ENCODE measurements around the gene AVP.
"Not testable (repeated sequence)": the region's sequence is repeated elsewhere in the genome, so short reads cannot be mapped to it uniquely, and the experiment has no call there.

The AVP gene, protein sequence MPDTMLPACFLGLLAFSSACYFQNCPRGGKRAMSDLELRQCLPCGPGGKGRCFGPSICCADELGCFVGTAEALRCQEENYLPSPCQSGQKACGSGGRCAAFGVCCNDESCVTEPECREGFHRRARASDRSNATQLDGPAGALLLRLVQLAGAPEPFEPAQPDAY

GRCh38 chr20:3084283-3084985, at the start of gene AVP:
Gene AVP (minus strand): TSS chr20:3084724. CDS start chr20:3084674, 50 bp downstream.
- no peak for DNase-seq (ENCODE audit: low spot score)

GRCh38 chr20:3134151-3134550, 49.6 kb upstream of the AVP start:
- DNase-seq (ENCODE audit: low spot score), result no peak

DNA sequence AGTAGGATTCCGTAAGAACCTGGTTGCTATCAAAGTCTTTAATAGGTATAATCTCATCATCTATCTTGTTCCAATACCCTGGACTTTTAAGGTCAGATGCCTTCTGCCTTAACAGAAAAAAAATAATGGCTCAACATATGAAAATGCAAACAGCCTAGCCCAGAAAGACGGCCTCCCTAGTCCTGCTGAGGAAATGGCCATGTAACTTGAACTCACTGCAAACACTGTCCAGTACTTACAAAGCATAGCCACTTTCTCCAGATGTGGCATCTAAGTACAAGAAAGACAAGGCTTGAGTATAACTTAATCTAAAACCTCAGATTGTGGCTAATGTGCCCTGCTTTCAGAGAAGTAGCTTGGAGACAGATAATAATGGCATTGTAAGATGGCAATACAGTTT, 48.6 kb upstream of the AVP start:
- no peak for DNase-seq (ENCODE audit: low spot score)

DNA sequence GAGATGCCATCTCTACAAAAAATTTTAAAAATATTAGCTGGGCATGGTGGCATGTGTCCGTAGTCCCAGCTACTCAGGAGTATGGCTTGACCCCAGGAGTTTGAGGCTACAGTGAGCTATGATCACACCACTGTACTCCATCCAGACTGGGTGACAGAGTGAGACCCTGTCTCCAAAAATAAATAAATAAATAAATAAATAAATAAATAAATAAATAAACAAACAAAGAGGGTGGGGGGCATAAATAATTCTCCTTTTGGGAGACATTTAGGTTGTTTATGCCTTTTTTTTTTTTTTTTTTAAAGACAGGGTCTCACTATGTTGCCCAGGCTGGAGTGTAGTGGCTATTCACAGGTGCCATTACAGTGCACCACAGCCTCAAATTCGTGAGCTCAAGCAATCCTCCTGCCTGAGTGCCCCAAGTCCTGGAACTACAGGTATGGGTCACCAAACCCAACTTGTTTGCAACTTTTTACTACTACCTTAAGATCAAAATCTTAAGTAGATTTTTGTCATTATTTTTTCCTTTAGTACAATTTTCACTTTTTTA, 45.6 kb upstream of the AVP start:
- DNase-seq (ENCODE audit: low spot score), result no peak

GRCh38 chr20:3129094-3129493, 44.6 kb upstream of the AVP start:
- DNase-seq (ENCODE audit: low spot score), result no peak

DNA sequence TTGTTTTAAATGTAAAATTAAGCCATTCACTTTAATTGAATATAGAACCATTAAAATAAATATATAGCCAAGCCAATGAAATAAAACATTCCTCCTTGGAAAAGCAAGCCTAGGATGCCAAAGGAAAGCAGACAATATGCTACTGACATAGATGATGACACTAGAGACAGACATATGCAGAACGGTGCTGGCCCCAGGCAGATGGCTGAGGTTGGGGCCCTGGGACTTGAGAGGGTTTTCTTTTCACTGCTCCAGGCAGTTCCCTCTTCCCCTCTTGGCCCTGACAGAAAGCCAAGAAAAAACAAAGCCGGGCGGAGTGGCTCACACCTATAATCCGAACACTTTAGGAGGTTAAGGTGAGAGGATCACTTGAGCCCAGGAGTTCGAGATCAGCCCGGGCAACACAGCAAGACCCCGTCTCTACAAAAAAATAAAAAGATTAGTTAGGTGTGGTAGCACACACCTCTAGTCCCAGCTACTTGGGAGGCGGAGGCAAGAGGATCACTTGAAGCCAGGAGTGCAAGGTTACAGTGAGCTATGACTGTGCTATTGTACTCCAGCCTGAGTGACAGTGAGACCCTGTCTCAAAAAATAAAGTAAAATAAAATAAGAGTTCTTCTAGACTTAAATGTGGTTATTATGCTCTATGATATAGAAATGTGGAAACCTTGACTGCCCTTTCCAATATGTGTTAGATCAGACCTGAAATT, 43.9 kb upstream of the AVP start:
- no peak for DNase-seq (ENCODE audit: low spot score)

- no peak for DNase-seq (ENCODE audit: low spot score)
Measured at GRCh38 chr20:3126527-3126859, 42.0 kb upstream of the AVP start.

DNA sequence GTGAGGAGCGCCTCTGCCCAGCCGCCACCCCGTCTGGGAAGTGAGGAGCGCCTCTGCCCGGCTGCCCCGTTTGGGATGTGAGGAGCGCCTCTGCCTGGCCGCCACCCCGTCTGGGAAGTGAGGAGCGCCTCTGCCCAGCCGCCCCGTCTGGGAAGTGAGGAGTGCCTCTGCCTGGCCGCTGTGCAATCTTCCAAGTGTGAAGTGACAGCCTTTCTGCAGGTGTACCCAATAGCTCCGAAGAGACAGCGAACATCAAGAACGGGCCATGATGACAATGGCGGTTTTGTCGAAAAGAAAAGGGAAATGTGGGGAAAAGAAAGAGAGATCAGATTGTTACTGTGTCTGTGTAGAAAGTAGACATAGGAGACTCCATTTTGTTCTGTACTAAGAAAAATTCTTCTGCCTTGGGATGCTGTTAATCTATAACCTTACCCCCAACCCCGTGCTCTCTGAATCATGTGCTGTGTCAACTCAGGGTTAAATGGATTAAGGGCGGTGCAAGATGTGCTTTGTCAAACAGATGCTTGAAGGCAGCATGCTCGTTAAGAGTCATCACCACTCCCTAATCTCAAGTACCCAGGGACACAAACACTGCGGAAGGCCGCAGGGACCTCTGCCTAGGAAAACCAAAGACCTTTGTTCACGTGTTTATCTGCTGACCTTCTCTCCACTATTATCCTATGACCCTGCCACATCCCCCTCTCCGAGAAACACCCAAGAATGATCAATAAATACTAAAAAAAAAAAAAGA, 41.4 kb upstream of the AVP start:
- DNase-seq (ENCODE audit: low spot score), result not testable (repeated sequence)

GRCh38 chr20:3124773-3125560, 40.4 kb upstream of the AVP start:
- DNase-seq (ENCODE audit: low spot score), result not testable (repeated sequence)

DNA sequence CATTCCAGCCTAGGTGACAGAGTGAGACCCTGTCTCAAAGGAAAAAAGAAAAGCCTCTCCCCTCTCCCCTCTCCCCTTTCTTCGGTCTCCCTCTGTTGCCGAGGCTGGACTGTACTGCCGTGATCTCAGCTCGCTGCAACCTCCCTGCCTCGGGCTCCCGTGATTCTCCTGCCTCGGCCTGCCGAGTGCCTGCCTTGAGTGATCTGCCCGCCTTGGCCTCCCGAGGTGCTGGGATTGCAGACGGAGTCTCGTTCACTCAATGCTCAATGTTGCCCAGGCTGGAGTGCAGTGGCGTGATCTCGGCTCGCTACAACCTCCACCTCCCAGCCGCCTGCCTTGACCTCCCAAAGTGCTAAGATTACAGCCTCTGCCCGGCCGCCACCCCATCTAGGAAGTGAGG, 39.6 kb upstream of the AVP start:
- DNase-seq (ENCODE audit: low spot score), result not testable (repeated sequence)

GRCh38 chr20:3123542-3123941, 39.0 kb upstream of the AVP start:
- DNase-seq (ENCODE audit: low spot score), result peak; percentile 56

- no peak for DNase-seq (ENCODE audit: low spot score)
Measured at GRCh38 chr20:3121955-3122610, 37.6 kb upstream of the AVP start.

- DNase-seq (ENCODE audit: low spot score), result no peak
Measured at GRCh38 chr20:3121271-3121911, 36.9 kb upstream of the AVP start.

- no peak for DNase-seq (ENCODE audit: low spot score)
Measured at GRCh38 chr20:3119044-3119443, 34.5 kb upstream of the AVP start.

GRCh38 chr20:3117839-3118379, 33.4 kb upstream of the AVP start:
- DNase-seq (ENCODE audit: low spot score), result not testable (repeated sequence)

- DNase-seq (ENCODE audit: low spot score), result no peak
Measured at GRCh38 chr20:3116341-3116740, 31.8 kb upstream of the AVP start.

DNA sequence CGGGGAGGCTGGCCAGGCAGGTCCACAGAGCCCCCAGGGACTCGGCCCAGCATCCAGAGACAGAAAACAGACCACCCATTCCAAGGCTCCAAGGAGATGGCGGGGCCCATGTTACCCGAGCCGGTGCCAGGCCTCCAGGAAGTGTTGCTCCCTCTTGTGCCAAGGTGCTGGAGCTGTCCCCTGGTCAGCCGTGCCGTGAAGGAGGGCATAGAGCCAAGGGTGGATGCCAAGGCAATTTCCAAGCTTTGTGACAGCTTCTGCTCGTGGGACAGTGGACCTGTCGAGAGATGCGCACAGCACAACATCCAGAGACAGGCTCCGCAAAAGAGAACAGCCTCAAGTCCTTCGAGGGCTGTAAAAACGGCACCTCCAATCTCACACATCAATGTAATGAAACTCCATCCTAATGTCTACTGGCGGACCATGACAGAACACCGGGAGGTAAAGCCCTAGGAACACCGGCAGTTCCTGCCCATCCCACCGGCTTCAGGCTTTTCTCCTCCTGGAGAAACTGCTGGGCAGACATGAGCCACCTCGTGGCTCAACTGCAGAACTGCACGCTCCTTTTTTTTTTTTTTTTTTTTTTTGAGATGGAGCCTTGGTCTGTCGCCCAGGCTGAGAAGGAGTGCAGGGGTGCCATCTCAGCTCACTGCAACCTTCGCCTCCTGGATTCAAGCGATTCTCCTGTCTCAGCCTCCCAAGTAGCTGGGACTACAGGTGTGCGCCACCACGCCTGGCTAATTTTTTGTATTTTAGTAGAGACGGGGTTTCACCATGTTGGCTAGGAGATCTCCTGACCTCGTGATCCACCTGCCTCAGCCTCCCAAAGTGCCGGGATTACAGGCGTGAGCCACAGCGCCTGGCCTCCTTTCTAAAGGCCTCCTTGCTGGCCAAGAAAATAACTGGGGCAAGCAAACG, 30.9 kb upstream of the AVP start:
- DNase-seq (ENCODE audit: low spot score), result peak; percentile 67

DNA sequence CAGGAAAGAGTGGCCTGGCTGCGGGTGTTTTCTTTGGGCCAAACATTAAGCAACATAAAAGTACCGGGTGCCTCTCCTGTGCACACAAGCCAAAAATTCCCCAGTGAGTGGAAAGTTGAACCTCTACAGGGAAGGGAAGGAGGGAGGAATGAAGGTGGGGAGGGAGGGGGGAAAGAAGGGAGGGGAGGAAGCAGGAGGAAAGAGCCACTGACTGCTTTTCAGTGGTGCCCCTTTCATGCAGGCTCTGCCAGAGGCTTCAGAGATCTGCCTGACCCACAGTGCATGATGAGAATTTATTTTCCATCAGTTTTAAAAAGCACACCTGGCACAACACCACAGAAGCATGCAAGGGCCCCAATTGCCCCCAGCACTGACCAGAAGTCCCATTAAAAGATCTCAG, 27.5 kb upstream of the AVP start:
- no peak for DNase-seq (ENCODE audit: low spot score)

- no peak for DNase-seq (ENCODE audit: low spot score)
Measured at GRCh38 chr20:3111507-3111906, 27.0 kb upstream of the AVP start.

Measured in SW480 (cell line).